PC-3 (cell line): ENCODE measurements around the gene GAD1.

Experiments
- EZH2 ChIP-seq: fragments of 300-600 bp; sonication (generic); IDR thresholded peaks from one replicate; pipeline ENCODE4 v1.6.1; 2017; ENCODE audit warnings: antibody characterized with exemption, mild to moderate bottlenecking, low read length; ENCODE audit not compliant: unreplicated experiment
- EZH2phosphoT487 ChIP-seq: fragments of 300-600 bp; sonication (generic); IDR thresholded peaks from 2 replicates; pipeline ENCODE4 v1.6.1; 2018; ENCODE audit warnings: mild to moderate bottlenecking, antibody characterized with exemption, low read length, borderline replicate concordance
- TF ChIP-seq, protein P1 (sequence below): fragments of 300-600 bp; sonication (generic); conservative IDR thresholded peaks from 2 replicates; pipeline ENCODE4 v1.5.1; 2017; ENCODE audit warnings: antibody characterized with exemption, low read depth, mild to moderate bottlenecking, low read length

DNA sequence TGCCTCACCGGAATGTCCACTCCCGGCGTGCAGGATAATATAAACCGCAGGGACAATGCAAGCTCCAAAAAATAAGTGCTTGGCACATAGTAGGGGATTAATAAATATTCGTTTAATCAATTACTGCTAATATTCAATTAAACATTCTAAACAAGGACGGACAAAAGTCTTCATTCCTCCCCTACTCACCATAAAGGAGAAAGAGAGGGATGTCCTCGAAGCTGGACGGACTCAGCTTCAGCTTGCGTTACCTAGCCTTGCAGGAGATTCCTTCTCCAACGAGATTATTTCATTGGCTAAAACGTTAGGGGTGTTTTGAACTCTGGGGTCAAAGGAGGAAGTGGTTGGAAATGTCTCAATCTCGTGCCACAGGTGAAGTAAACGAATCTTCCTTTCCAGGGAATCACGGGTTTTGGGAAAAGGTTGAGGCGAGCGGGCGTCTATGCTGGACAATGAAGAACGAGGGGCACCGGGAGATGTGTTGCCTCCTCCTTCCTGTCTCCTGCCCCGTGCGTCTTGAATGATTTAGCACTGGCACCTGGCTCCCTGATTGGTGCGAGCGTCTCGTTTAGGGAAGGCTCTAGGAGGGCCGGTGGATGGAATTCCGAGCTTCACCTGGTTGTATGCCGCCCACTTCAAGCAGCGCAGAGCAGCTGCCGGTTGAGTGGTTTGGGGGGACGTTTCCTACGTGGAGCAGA is 2.0 kb upstream of the GAD1 start:
- TF ChIP-seq, protein P1, sequence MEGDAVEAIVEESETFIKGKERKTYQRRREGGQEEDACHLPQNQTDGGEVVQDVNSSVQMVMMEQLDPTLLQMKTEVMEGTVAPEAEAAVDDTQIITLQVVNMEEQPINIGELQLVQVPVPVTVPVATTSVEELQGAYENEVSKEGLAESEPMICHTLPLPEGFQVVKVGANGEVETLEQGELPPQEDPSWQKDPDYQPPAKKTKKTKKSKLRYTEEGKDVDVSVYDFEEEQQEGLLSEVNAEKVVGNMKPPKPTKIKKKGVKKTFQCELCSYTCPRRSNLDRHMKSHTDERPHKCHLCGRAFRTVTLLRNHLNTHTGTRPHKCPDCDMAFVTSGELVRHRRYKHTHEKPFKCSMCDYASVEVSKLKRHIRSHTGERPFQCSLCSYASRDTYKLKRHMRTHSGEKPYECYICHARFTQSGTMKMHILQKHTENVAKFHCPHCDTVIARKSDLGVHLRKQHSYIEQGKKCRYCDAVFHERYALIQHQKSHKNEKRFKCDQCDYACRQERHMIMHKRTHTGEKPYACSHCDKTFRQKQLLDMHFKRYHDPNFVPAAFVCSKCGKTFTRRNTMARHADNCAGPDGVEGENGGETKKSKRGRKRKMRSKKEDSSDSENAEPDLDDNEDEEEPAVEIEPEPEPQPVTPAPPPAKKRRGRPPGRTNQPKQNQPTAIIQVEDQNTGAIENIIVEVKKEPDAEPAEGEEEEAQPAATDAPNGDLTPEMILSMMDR: no peak
- TF ChIP-seq EZH2 (no peak), EZH2phosphoT487 (no peak)
